22Rv1 (cell line): Measurements from ENCODE around the gene SUSD3.

ENCODE experiments used
- CTCF ChIP-seq: fragments of 450-650 bp; IDR thresholded peaks from 2 replicates; pipeline ENCODE4 v1.5.1; 2017; ENCODE audit warnings: mild to moderate bottlenecking
- ZFX ChIP-seq: fragments of 450-650 bp; IDR thresholded peaks from 2 replicates; pipeline ENCODE4 v1.6.1; 2017; ENCODE audit warnings: antibody characterized with exemption, borderline replicate concordance

GRCh38 chr9:93068956-93069355 lies 10.5 kb downstream of the SUSD3 start:
- TF ChIP-seq CTCF (no peak), ZFX (no peak)
